Central memory CD4-positive, alpha-beta T cell (primary cell): Measurements from ENCODE around the gene GIN1.
"Not testable (repeated sequence)": the region's sequence is repeated elsewhere in the genome, so short reads cannot be mapped to it uniquely, and the experiment has no call there.

Experiments
- DNase-seq: peaks from one replicate; pipeline ENCODE4 v3.0.0; 2022

The GIN1 gene

GRCh38 chr5:103110403-103110802 is 9.5 kb downstream of the GIN1 start:
- DNase-seq, result no peak

GRCh38 chr5:103109277-103109676 is 10.7 kb downstream of the GIN1 start:
- DNase-seq, result no peak

- no peak for DNase-seq
These were observed 11.9 kb downstream of the GIN1 start for GRCh38 chr5:103108086-103108485.

GRCh38 chr5:103102234-103102633 is 17.7 kb downstream of the GIN1 start:
- DNase-seq, result no peak

- DNase-seq, result no peak
These were observed 18.7 kb downstream of the GIN1 start for GRCh38 chr5:103101079-103101750.

GRCh38 chr5:103098993-103099392 is 20.9 kb downstream of the GIN1 start:
- DNase-seq, result no peak

- no peak for DNase-seq
These were observed 25.2 kb downstream of the GIN1 start for GRCh38 chr5:103094737-103095136.

GRCh38 chr5:103093727-103094126 is 26.2 kb downstream of the GIN1 start:
- DNase-seq, result no peak

GRCh38 chr5:103092676-103093075 is 27.3 kb downstream of the GIN1 start:
- no peak for DNase-seq

- no peak for DNase-seq
These were observed 29.1 kb downstream of the GIN1 start for GRCh38 chr5:103090791-103091190.

GRCh38 chr5:103089272-103089671 is 30.7 kb downstream of the GIN1 start:
- no peak for DNase-seq

GRCh38 chr5:103086547-103086946 is 33.4 kb downstream of the GIN1 start:
- DNase-seq, result no peak

- no peak for DNase-seq
These were observed 40.1 kb downstream of the GIN1 start for GRCh38 chr5:103079796-103080195.

GRCh38 chr5:103075442-103075841 is 44.5 kb downstream of the GIN1 start:
- no peak for DNase-seq

GRCh38 chr5:103073500-103073899 is 46.4 kb downstream of the GIN1 start:
- not testable (repeated sequence) for DNase-seq

- DNase-seq, result no peak
These were observed 53.6 kb downstream of the GIN1 start for GRCh38 chr5:103066326-103066725.

- no peak for DNase-seq
These were observed 59.4 kb downstream of the GIN1 start for GRCh38 chr5:103060424-103060954.

- DNase-seq, result no peak
These were observed 60.4 kb downstream of the GIN1 start for GRCh38 chr5:103059525-103059924.

GRCh38 chr5:103057208-103058130 is 62.5 kb downstream of the GIN1 start:
- no peak for DNase-seq

GRCh38 chr5:103046706-103047105 is 73.2 kb downstream of the GIN1 start:
- DNase-seq, result not testable (repeated sequence)

- no peak for DNase-seq
These were observed 78.8 kb downstream of the GIN1 start for GRCh38 chr5:103041071-103041676.

GRCh38 chr5:103037673-103038455 is 82.1 kb downstream of the GIN1 start:
- no peak for DNase-seq

- DNase-seq, result no peak
These were observed 83.3 kb downstream of the GIN1 start for GRCh38 chr5:103036601-103037000.
